K562 (cell line): Measurements from ENCODE around the gene ANO10. TPM values are rescaled to one million over a fixed set of nuclear protein-coding genes. Genes with fewer than 3 reads are reported as not detected.

ENCODE experiments used
- ATAC-seq: fragments of 200-7000 bp; cut with Tn5 transposase; 3 replicates; pipeline ENCODE4 v1.9.1; 2020; ENCODE audit warnings: moderate library complexity
- BruUV-seq: library from RNA; stranded (reverse); fragments of 400-500 nt; replicated peaks from 2 replicates; lab custom pipeline; 2021; lab: Mats Ljungman, UMichigan
- CTCF ChIA-PET: fragments of 300-600 bp; formaldehyde crosslinking; extraction: SDS; loops from one replicate; lab custom pipeline; 2021; ENCODE audit warnings: low intra/inter-chr PET ratio; lab: Yijun Ruan, JAX
- POLR2A ChIA-PET: fragments of 300-600, 350-650 bp; sonication (Branson Sonifier 250); formaldehyde crosslinking; extraction: SDS; loops from one replicate; lab custom pipeline; 2021; ENCODE audit warnings: antibody characterized with exemption, inconsistent platforms; lab: Yijun Ruan, JAX
- DNase-seq, 4 experiments: peaks; one replicate each; pipeline versions ENCODE4 v3.0.0 to v3.0.0-alpha.2; 2011 to 2018; ENCODE audit warnings: low spot score in 3 of 4, mixed read lengths in 3 of 4; ENCODE audit errors: extremely low read depth in 1 of 4
- FAIRE-seq: peaks from 2 replicates; lab custom pipeline; 2011; peaks lifted over from hg19 to GRCh38; lab: Jason Lieb, UNC
- H2AFZ ChIP-seq: 2 replicates; pipeline ENCODE4 v1.6.0; 2011; ENCODE audit warnings: low read depth, low read length, control low read depth, inconsistent platforms
- H3K27ac ChIP-seq: fragments of 200-600 bp; 3 replicates; pipeline ENCODE4 v1.8.0; 2011; ENCODE audit warnings: low read depth, mild to moderate bottlenecking, control low read depth, inconsistent platforms, low read length, moderate library complexity, mixed read lengths; ENCODE audit errors: extremely low read depth
- H3K27me3 ChIP-seq, 2 experiments: fragments of 300-600 bp in 1 of 2; 2 replicates in 1 of 2; 3 replicates in 1 of 2; pipeline versions ENCODE4 v1.6.0 to v1.8.0; 2011; ENCODE audit warnings: inconsistent platforms in 2 of 2, low read length in 2 of 2, mild to moderate bottlenecking in 1 of 2, mixed read lengths in 1 of 2, moderate library complexity in 1 of 2; ENCODE audit not compliant: control insufficient read depth in 2 of 2, insufficient read depth in 2 of 2
- H3K36me3 ChIP-seq: fragments of 300-600 bp; 3 replicates; pipeline ENCODE4 v1.8.0; 2011; ENCODE audit warnings: mild to moderate bottlenecking, low read length, inconsistent platforms; ENCODE audit not compliant: control insufficient read depth, insufficient read depth
- H3K4me1 ChIP-seq, 2 experiments: fragments of 200-600 bp in 1 of 2; replicated peaks in 1 of 2; 2 replicates in 1 of 2; 3 replicates in 1 of 2; pipeline versions ENCODE4 v1.5.1 to v1.8.0; 2011; ENCODE audit warnings: inconsistent platforms in 2 of 2, low read length in 2 of 2, mild to moderate bottlenecking in 1 of 2, mixed read lengths in 1 of 2, moderate library complexity in 1 of 2; ENCODE audit not compliant: control insufficient read depth in 2 of 2, insufficient read depth in 2 of 2
- H3K4me2 ChIP-seq: 2 replicates; pipeline ENCODE4 v1.6.1; 2011; ENCODE audit warnings: low read length, control low read depth, inconsistent platforms, mixed read lengths; ENCODE audit not compliant: insufficient read depth
- H3K4me3 ChIP-seq: fragments of 200-600 bp; sonication (generic), shearing (Covaris generic); 2 replicates; pipeline ENCODE4 v1.5.1; 2016; ENCODE audit warnings: control low read depth, inconsistent platforms
- H3K79me2 ChIP-seq: fragments of 200-600 bp; 3 replicates; pipeline ENCODE4 v1.8.0; 2011; ENCODE audit warnings: low read length, inconsistent platforms; ENCODE audit not compliant: control insufficient read depth, insufficient read depth
- H3K9ac ChIP-seq, 2 experiments: 2 replicates each; pipeline versions ENCODE4 v1.6.0 to v1.6.1; 2011; ENCODE audit warnings: low read depth in 2 of 2, low read length in 2 of 2, control low read depth in 1 of 2, inconsistent platforms in 1 of 2, mild to moderate bottlenecking in 1 of 2, mixed read lengths in 1 of 2; ENCODE audit not compliant: insufficient read depth in 1 of 2
- H3K9me1 ChIP-seq: one replicate; pipeline ENCODE4 v1.6.0; 2011; ENCODE audit warnings: inconsistent platforms, mild to moderate bottlenecking, low read length, moderate library complexity; ENCODE audit not compliant: control insufficient read depth, insufficient read depth
- H3K9me3 ChIP-seq: replicated peaks from 2 replicates; pipeline ENCODE4 v1.5.1; 2011; ENCODE audit warnings: low read depth, low read length, inconsistent platforms; ENCODE audit not compliant: control insufficient read depth, insufficient read depth
- H4K20me1 ChIP-seq: replicated peaks from 2 replicates; pipeline ENCODE4 v1.6.1; 2011; ENCODE audit warnings: low read length, inconsistent platforms, mixed read lengths; ENCODE audit not compliant: control insufficient read depth, insufficient read depth
- NFIC ChIP-seq: fragments of 450-650 bp; IDR thresholded peaks from 2 replicates; pipeline ENCODE4 v1.6.1; 2017; ENCODE audit warnings: mild to moderate bottlenecking, inconsistent platforms
- PURB ChIP-seq: sonication (generic); formaldehyde crosslinking; IDR thresholded peaks from 2 replicates; pipeline ENCODE4 v1.9.0; 2021; ENCODE audit warnings: low read depth, mild to moderate bottlenecking, missing genetic modification reagents
- TCF7L2 ChIP-seq: fragments of 150-350 bp; IDR thresholded peaks from 2 replicates; pipeline ENCODE4 v1.6.1; 2016; ENCODE audit warnings: low read depth, mild to moderate bottlenecking, low read length, moderate library complexity
- ZNF551 ChIP-seq: fragments of 250-450 bp; sonication (Bioruptor Pico); IDR thresholded peaks from 2 replicates; pipeline ENCODE4 v1.5.0; 2021; ENCODE audit warnings: mild to moderate bottlenecking, moderate library complexity
- WGBS: fragments of 100-300 bp; shearing (Covaris generic); methylation state at CpG from one replicate; pipeline ENCODE4 v1.1.6; 2016; ENCODE audit warnings: low coverage, mixed read lengths; ENCODE audit not compliant: insufficient coverage; ENCODE audit errors: missing lambda C conversion rate; 5-methylcytosine and 5-hydroxymethylcytosine counted together
- in situ Hi-C: fragments of 300-500 bp; cut with MboI; formaldehyde crosslinking; loops from 4 replicates; pipeline ENCODE4 v1.15.0; 2018; ENCODE audit warnings: inconsistent platforms, mixed read lengths
- intact Hi-C: fragments of 100-400 bp; cut with micrococcal nuclease; formaldehyde crosslinking; loops from 2 replicates; pipeline ENCODE4 v1.14.2; 2022
- polyA plus RNA-seq, 8 experiments: library from polyadenylated mRNA; depleted of rRNA in 4 of 8; stranded (reverse) in 5 of 8; unstranded in 3 of 8; fragments of >200 nt; fragmentation: Nextera tagmentation in 2 of 8; fragmentation: Illumina TruSeq in 1 of 8; extraction: Ambion mirVana in 2 of 8; extraction: Trizol in 1 of 8; gene quantifications; 2 replicates each; pipeline versions ENCODE4 v1.2.1 to v1.2.3, GENCODE V29; 2011 to 2014; ENCODE audit warnings: inconsistent platforms in 1 of 8, missing spikeins in 1 of 8
- total RNA-seq, 7 experiments: library from RNA; depleted of rRNA in 6 of 7; stranded (reverse); fragments of >200 nt in 6 of 7; fragmentation: Illumina TruSeq in 2 of 7; extraction: Trizol in 2 of 7; gene quantifications; 2 replicates each; pipeline versions ENCODE4 v1.2.1 to v1.2.3, GENCODE V29; 2011 to 2021; ENCODE audit warnings: low replicate concordance in 1 of 7

ANO10 gene
- total and polyA plus RNA-seq, 9 of the 15 experiments (the other 6 are each of a cell fraction or from before 2014, with no cell fraction given), result 6.4 to 46.0 (median 32.3) TPM

DNA sequence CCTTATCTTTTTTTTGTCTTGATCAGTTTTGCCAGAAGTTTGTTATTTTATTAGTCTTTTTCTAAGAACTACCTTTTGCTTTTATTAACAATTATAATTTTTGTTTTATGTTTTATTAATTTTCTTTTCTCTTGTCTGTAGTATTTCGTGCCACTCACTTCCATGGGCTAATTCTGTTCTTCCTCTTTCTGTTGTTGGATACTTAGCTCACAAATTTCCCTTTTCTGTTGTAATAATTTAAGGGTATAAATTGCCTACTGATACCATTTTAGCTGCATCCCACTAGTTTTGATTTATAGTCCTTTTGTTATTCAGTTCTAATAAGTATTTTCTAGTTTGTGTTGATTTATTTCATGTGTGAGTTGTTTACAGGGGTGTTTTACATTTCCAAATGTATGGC, 286.8 kb downstream of the ANO10 start:
- no peak for TF ChIP-seq NFIC
- TF ChIP-seq PURB (CRISPR knock-in tag), result no peak
- TF ChIP-seq ZNF551 (CRISPR knock-in tag), result no peak
- TF ChIP-seq, all 486 proteins: peak for 0
- no peak for ATAC-seq
- DNase-seq, result no peak
- Histone ChIP-seq H3K9me1 (no peaks in the 10 kb centered on the region), H2AFZ (no peak overlapping the region), H3K27me3 (no peaks in the 10 kb centered on the region), H3K27ac (no peak overlapping the region), H3K4me3 (no peak overlapping the region), H3K9me3 (peaks cover 19% of the 10 kb centered on the region), H4K20me1 (no peaks in the 10 kb centered on the region), H3K36me3 (peaks cover 4% of the 10 kb centered on the region; the same call in 2 of the 3 replicates), H3K4me2 (no peak overlapping the region), H3K4me1 (no peaks in the 10 kb centered on the region), H3K9ac (no peak overlapping the region), H3K79me2 (no peaks in the 10 kb centered on the region)
- ChIA-PET POLR2A (interaction anchor here (0.9 to 1.4 kb wide), 4 partner anchors 9 to 371 kb away, joined by 3 to 4 read pairs (median 3); no protein-coding TSS in a partner anchor), CTCF (no interaction called here)
- intact Hi-C loops, result no loop called here
- in situ Hi-C loops, result no loop called here
- BruUV-seq, result no TSS peak
- no peak for FAIRE-seq
- 31% methylated on average over 1 of the region's 1 CpG for WGBS

DNA sequence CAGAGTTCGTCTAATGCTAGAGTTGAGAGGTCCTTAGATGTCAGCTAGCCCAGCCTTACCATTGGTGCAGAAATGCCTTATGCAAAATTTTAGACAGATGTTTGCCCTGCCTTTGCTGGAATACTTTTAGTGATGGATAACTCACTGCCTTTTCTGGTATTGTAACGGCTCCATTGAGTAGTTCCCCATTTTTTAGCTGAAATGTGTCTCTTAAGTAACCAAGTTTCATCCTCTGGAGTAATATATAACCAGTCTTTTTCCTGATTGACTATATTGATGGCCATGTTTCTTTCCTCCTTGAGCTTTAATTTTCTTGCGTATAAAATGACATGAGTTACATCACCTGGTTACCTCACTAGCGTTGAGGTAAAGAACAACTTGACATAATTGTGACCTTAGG, 290.4 kb downstream of the ANO10 start:
- Histone ChIP-seq H2AFZ (no peak overlapping the region), H3K27me3 (no peaks in the 10 kb centered on the region), H3K36me3 (no peaks in the 10 kb centered on the region), H3K9me3 (peaks cover 3% of the 10 kb centered on the region)
- 70% methylated on average over 4 of the region's 4 CpGs for WGBS
- no TSS peak for BruUV-seq
- no peak for TF ChIP-seq TCF7L2
- TF ChIP-seq, all 486 proteins: peak for 0
- no peaks in the 10 kb centered on the region for H4K20me1 ChIP-seq
- H3K4me3 ChIP-seq, result no peak overlapping the region
- H3K27ac ChIP-seq, result no peak overlapping the region
- in situ Hi-C loops (no loop called here), intact Hi-C loops (no loop called here)
- FAIRE-seq, result no peak
- H3K4me1 ChIP-seq, result no peaks in the 10 kb centered on the region; a peak in 1 of 5 replicates
- no peak overlapping the region for H3K4me2 ChIP-seq
- no peak for DNase-seq
- POLR2A ChIA-PET, result no interaction called here
- ATAC-seq, result no peak
- H3K9ac ChIP-seq, result no peak overlapping the region
- no peaks in the 10 kb centered on the region for H3K9me1 ChIP-seq
- CTCF ChIA-PET, result no interaction called here
- H3K79me2 ChIP-seq, result no peaks in the 10 kb centered on the region; the same call in 2 of the 3 replicates
